H1 (cell line): Measurements from ENCODE around the gene RSF1. TPM values are rescaled to one million over a fixed set of nuclear protein-coding genes. Genes with fewer than 3 reads are reported as not detected.

Source experiments
- HDAC6 ChIP-seq: IDR thresholded peaks from one replicate; pipeline ENCODE4 v1.7.1; 2012; ENCODE audit warnings: low read depth, mild to moderate bottlenecking, inconsistent platforms, low read length, moderate library complexity
- SP2 ChIP-seq: IDR thresholded peaks from 2 replicates; pipeline ENCODE4 v1.6.1; 2012; ENCODE audit warnings: mild to moderate bottlenecking, low read length, inconsistent platforms
- polyA plus RNA-seq, 7 experiments: library from polyadenylated mRNA; depleted of rRNA in 3 of 7; stranded (reverse) in 5 of 7; unstranded in 2 of 7; fragments of >200 nt in 5 of 7; fragments of 200-250 nt in 2 of 7; gene quantifications; 1 replicate in 5 of 7; 2 replicates in 1 of 7; 4 replicates in 1 of 7; pipeline versions ENCODE4 v1.2.1 to v1.2.3, GENCODE V29; 2011 to 2013; ENCODE audit warnings: missing spikeins in 2 of 7, mixed read lengths in 2 of 7
- total RNA-seq: library from RNA; stranded (reverse); fragmentation: NEBNext Ultra II Directional; extraction: Animal tissue kit (Norgen Biotek cat#: 25700); gene quantifications from 2 replicates; pipeline ENCODE4 v1.2.1, GENCODE V29; 2021

RSF1 gene
- total and polyA plus RNA-seq, 2 of the 8 experiments (the other 6 are each of a cell fraction or from before 2014, with no cell fraction given), result 17.8 to 87.9 TPM

DNA sequence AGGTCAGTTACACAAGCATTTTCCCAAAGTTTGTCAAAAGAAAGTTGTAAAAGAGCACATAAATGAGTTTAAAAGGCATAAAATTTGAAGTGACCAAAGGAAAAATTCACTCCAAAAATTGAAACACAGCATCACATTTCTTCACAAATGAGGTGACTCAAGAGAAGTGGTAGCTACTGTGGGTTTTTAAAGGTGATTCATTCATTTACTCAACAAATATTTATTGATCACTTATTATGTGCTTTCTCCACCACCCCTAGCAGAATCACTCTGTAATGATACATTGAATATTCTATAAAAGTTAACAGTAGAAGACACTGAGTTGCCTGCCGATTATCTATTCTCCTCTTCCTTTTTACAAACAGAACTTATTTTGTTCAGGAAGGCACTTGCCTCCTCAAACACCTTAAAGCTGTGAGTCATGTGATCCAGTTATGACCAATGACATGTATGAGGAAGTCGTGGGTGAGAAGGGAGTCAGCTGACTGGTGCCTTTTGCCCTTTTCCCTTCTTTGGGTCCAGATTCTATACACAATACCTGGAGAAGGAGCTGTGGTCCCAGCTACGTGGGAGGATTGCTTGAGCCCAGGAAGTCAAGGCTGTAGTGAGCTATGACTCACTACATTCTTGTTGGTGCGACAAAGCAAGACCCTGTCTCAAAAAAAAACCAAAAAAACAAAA, 115.2 kb downstream of the RSF1 start (continued):
- TF ChIP-seq HDAC6, result no peak
- no peak for TF ChIP-seq SP2
